K562 (cell line): Measurements from ENCODE around the gene APBB2. TPM values are rescaled to one million over a fixed set of nuclear protein-coding genes. Genes with fewer than 3 reads are reported as not detected.

Source experiments
- ATAC-seq: fragments of 200-7000 bp; cut with Tn5 transposase; 3 replicates; pipeline ENCODE4 v1.9.1; 2020; ENCODE audit warnings: moderate library complexity
- BruUV-seq: library from RNA; stranded (reverse); fragments of 400-500 nt; replicated peaks from 2 replicates; lab custom pipeline; 2021; lab: Mats Ljungman, UMichigan
- CTCF ChIA-PET: fragments of 300-600 bp; formaldehyde crosslinking; extraction: SDS; loops from one replicate; lab custom pipeline; 2021; ENCODE audit warnings: low intra/inter-chr PET ratio; lab: Yijun Ruan, JAX
- POLR2A ChIA-PET: fragments of 300-600, 350-650 bp; sonication (Branson Sonifier 250); formaldehyde crosslinking; extraction: SDS; loops from one replicate; lab custom pipeline; 2021; ENCODE audit warnings: antibody characterized with exemption, inconsistent platforms; lab: Yijun Ruan, JAX
- DNase-seq, 4 experiments: peaks; one replicate each; pipeline versions ENCODE4 v3.0.0 to v3.0.0-alpha.2; 2011 to 2018; ENCODE audit warnings: low spot score in 3 of 4, mixed read lengths in 3 of 4; ENCODE audit errors: extremely low read depth in 1 of 4
- FAIRE-seq: peaks from 2 replicates; lab custom pipeline; 2011; peaks lifted over from hg19 to GRCh38; lab: Jason Lieb, UNC
- H2AFZ ChIP-seq: 2 replicates; pipeline ENCODE4 v1.6.0; 2011; ENCODE audit warnings: low read depth, low read length, control low read depth, inconsistent platforms
- H3K27ac ChIP-seq: fragments of 200-600 bp; 3 replicates; pipeline ENCODE4 v1.8.0; 2011; ENCODE audit warnings: low read depth, mild to moderate bottlenecking, control low read depth, inconsistent platforms, low read length, moderate library complexity, mixed read lengths; ENCODE audit errors: extremely low read depth
- H3K27me3 ChIP-seq, 2 experiments: fragments of 300-600 bp in 1 of 2; 2 replicates in 1 of 2; 3 replicates in 1 of 2; pipeline versions ENCODE4 v1.6.0 to v1.8.0; 2011; ENCODE audit warnings: inconsistent platforms in 2 of 2, low read length in 2 of 2, mild to moderate bottlenecking in 1 of 2, mixed read lengths in 1 of 2, moderate library complexity in 1 of 2; ENCODE audit not compliant: control insufficient read depth in 2 of 2, insufficient read depth in 2 of 2
- H3K36me3 ChIP-seq: fragments of 300-600 bp; 3 replicates; pipeline ENCODE4 v1.8.0; 2011; ENCODE audit warnings: mild to moderate bottlenecking, low read length, inconsistent platforms; ENCODE audit not compliant: control insufficient read depth, insufficient read depth
- H3K4me1 ChIP-seq, 2 experiments: fragments of 200-600 bp in 1 of 2; replicated peaks in 1 of 2; 2 replicates in 1 of 2; 3 replicates in 1 of 2; pipeline versions ENCODE4 v1.5.1 to v1.8.0; 2011; ENCODE audit warnings: inconsistent platforms in 2 of 2, low read length in 2 of 2, mild to moderate bottlenecking in 1 of 2, mixed read lengths in 1 of 2, moderate library complexity in 1 of 2; ENCODE audit not compliant: control insufficient read depth in 2 of 2, insufficient read depth in 2 of 2
- H3K4me2 ChIP-seq: 2 replicates; pipeline ENCODE4 v1.6.1; 2011; ENCODE audit warnings: low read length, control low read depth, inconsistent platforms, mixed read lengths; ENCODE audit not compliant: insufficient read depth
- H3K4me3 ChIP-seq: fragments of 200-600 bp; sonication (generic), shearing (Covaris generic); 2 replicates; pipeline ENCODE4 v1.5.1; 2016; ENCODE audit warnings: control low read depth, inconsistent platforms
- H3K79me2 ChIP-seq: fragments of 200-600 bp; 3 replicates; pipeline ENCODE4 v1.8.0; 2011; ENCODE audit warnings: low read length, inconsistent platforms; ENCODE audit not compliant: control insufficient read depth, insufficient read depth
- H3K9ac ChIP-seq, 2 experiments: 2 replicates each; pipeline versions ENCODE4 v1.6.0 to v1.6.1; 2011; ENCODE audit warnings: low read depth in 2 of 2, low read length in 2 of 2, control low read depth in 1 of 2, inconsistent platforms in 1 of 2, mild to moderate bottlenecking in 1 of 2, mixed read lengths in 1 of 2; ENCODE audit not compliant: insufficient read depth in 1 of 2
- H3K9me1 ChIP-seq: one replicate; pipeline ENCODE4 v1.6.0; 2011; ENCODE audit warnings: inconsistent platforms, mild to moderate bottlenecking, low read length, moderate library complexity; ENCODE audit not compliant: control insufficient read depth, insufficient read depth
- H3K9me3 ChIP-seq: replicated peaks from 2 replicates; pipeline ENCODE4 v1.5.1; 2011; ENCODE audit warnings: low read depth, low read length, inconsistent platforms; ENCODE audit not compliant: control insufficient read depth, insufficient read depth
- H4K20me1 ChIP-seq: replicated peaks from 2 replicates; pipeline ENCODE4 v1.6.1; 2011; ENCODE audit warnings: low read length, inconsistent platforms, mixed read lengths; ENCODE audit not compliant: control insufficient read depth, insufficient read depth
- BRF1 ChIP-seq: IDR thresholded peaks from 3 replicates; pipeline ENCODE4 v1.6.1; 2011; ENCODE audit warnings: borderline replicate concordance, mild to moderate bottlenecking; ENCODE audit not compliant: insufficient read length; ENCODE audit errors: extremely low read depth
- CLOCK ChIP-seq: fragments of 250-450 bp; sonication (Bioruptor Pico); IDR thresholded peaks from 2 replicates; pipeline ENCODE4 v1.4.0; 2020; ENCODE audit warnings: mild to moderate bottlenecking, moderate library complexity, borderline replicate concordance
- E2F4 ChIP-seq: sonication (generic); formaldehyde crosslinking; IDR thresholded peaks from 2 replicates; pipeline ENCODE4 v1.8.0; 2022; ENCODE audit warnings: mild to moderate bottlenecking, low read depth, missing genetic modification reagents
- JUNB ChIP-seq: fragments of 450-650 bp; formaldehyde crosslinking; conservative IDR thresholded peaks from 2 replicates; pipeline ENCODE4 v1.4.0; 2020; ENCODE audit warnings: mild to moderate bottlenecking
- NCOA4 ChIP-seq: fragments of 450-650 bp; IDR thresholded peaks from 2 replicates; pipeline ENCODE4 v1.6.1; 2018; ENCODE audit warnings: mild to moderate bottlenecking; ENCODE audit not compliant: partially characterized antibody
- NCOR1 ChIP-seq: fragments of 450-650 bp; IDR thresholded peaks from 2 replicates; pipeline ENCODE4 v1.6.1; 2016; ENCODE audit warnings: mild to moderate bottlenecking, moderate library complexity
- NFXL1 ChIP-seq: fragments of 450-650 bp; formaldehyde crosslinking; IDR thresholded peaks from 2 replicates; pipeline ENCODE4 v1.4.0; 2021; ENCODE audit warnings: mild to moderate bottlenecking
- PHF21A ChIP-seq: fragments of 450-650 bp; IDR thresholded peaks from 2 replicates; pipeline ENCODE4 v1.6.1; 2017; ENCODE audit warnings: low read depth, borderline replicate concordance
- POLR2AphosphoS2 ChIP-seq: IDR thresholded peaks from 2 replicates; pipeline ENCODE4 v1.6.1; 2012; ENCODE audit warnings: low read length, improper control_type of control experiment
- SREBF1 ChIP-seq: fragments of 150-350 bp; IDR thresholded peaks from 2 replicates; pipeline ENCODE4 v1.6.1; 2014; ENCODE audit warnings: antibody characterized with exemption, low read depth, low read length, borderline replicate concordance
- ZNF174 ChIP-seq: fragments of 250-450 bp; sonication (Bioruptor Pico); IDR thresholded peaks from 2 replicates; pipeline ENCODE4 v1.4.0; 2020; ENCODE audit warnings: mild to moderate bottlenecking
- WGBS: fragments of 100-300 bp; shearing (Covaris generic); methylation state at CpG from one replicate; pipeline ENCODE4 v1.1.6; 2016; ENCODE audit warnings: low coverage, mixed read lengths; ENCODE audit not compliant: insufficient coverage; ENCODE audit errors: missing lambda C conversion rate; 5-methylcytosine and 5-hydroxymethylcytosine counted together
- in situ Hi-C: fragments of 300-500 bp; cut with MboI; formaldehyde crosslinking; loops from 4 replicates; pipeline ENCODE4 v1.15.0; 2018; ENCODE audit warnings: inconsistent platforms, mixed read lengths
- intact Hi-C: fragments of 100-400 bp; cut with micrococcal nuclease; formaldehyde crosslinking; loops from 2 replicates; pipeline ENCODE4 v1.14.2; 2022
- polyA plus RNA-seq, 8 experiments: library from polyadenylated mRNA; depleted of rRNA in 4 of 8; stranded (reverse) in 5 of 8; unstranded in 3 of 8; fragments of >200 nt; fragmentation: Nextera tagmentation in 2 of 8; fragmentation: Illumina TruSeq in 1 of 8; extraction: Ambion mirVana in 2 of 8; extraction: Trizol in 1 of 8; gene quantifications; 2 replicates each; pipeline versions ENCODE4 v1.2.1 to v1.2.3, GENCODE V29; 2011 to 2014; ENCODE audit warnings: inconsistent platforms in 1 of 8, missing spikeins in 1 of 8
- total RNA-seq, 7 experiments: library from RNA; depleted of rRNA in 6 of 7; stranded (reverse); fragments of >200 nt in 6 of 7; fragmentation: Illumina TruSeq in 2 of 7; extraction: Trizol in 2 of 7; gene quantifications; 2 replicates each; pipeline versions ENCODE4 v1.2.1 to v1.2.3, GENCODE V29; 2011 to 2021; ENCODE audit warnings: low replicate concordance in 1 of 7
- TF ChIP-seq, protein P1 (sequence below), 2 experiments: fragments of 450-650 bp in 1 of 2; sonication (generic) in 1 of 2; formaldehyde crosslinking; conservative IDR thresholded peaks; 2 replicates each; pipeline versions ENCODE4 v1.4.0 to v1.8.1; 2020 to 2022; ENCODE audit warnings: mild to moderate bottlenecking in 1 of 2, missing genetic modification reagents in 1 of 2

APBB2 gene
- total and polyA plus RNA-seq, 9 of the 15 experiments (the other 6 are each of a cell fraction or from before 2014, with no cell fraction given): 0.08 to 2.1 (median 1.4) TPM

DNA sequence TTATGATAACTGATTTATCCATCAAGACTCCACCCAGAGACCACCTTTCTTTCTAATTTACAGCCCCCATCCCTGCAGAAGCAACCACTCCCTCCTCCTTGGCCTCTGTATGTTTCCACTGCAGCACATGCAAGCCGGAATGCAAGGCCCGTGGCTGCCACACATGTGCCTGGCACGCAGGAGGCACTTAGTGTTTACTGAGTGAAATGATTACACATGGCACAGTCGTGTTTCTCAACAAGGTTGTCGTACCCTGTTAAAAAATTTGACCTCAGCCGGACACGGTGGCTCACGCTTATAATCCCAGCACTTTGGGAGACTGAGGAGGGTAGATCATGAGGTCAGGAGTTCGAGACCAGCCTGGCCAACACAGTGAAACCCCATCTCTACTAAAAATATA is 104.3 kb downstream of the APBB2 start:
- H3K27ac ChIP-seq: no peak overlapping the region
- no peaks in the 10 kb centered on the region; a peak in 1 of 5 replicates for H3K4me1 ChIP-seq
- no peak for FAIRE-seq
- BruUV-seq: no TSS peak
- H3K4me3 ChIP-seq: no peak overlapping the region
- no peak for ATAC-seq
- no peaks in the 10 kb centered on the region for H4K20me1 ChIP-seq
- ChIA-PET POLR2A (no interaction called here), CTCF (interaction anchor here (0.6 kb wide), 1 partner anchor 590 kb away, joined by 3 read pairs; no protein-coding TSS in a partner anchor)
- H3K27me3 ChIP-seq: no peaks in the 10 kb centered on the region
- H3K9ac ChIP-seq: no peak overlapping the region
- intact Hi-C loops: no loop called here
- H3K36me3 ChIP-seq: no peaks in the 10 kb centered on the region
- no peak overlapping the region for H2AFZ ChIP-seq
- no peaks in the 10 kb centered on the region for H3K9me1 ChIP-seq
- in situ Hi-C loops: no loop called here
- H3K4me2 ChIP-seq: no peak overlapping the region
- H3K9me3 ChIP-seq: no peaks in the 10 kb centered on the region
- DNase-seq: no peak
- 0% methylated on average over 9 of the region's 9 CpGs for WGBS
- no peaks in the 10 kb centered on the region for H3K79me2 ChIP-seq
- TF ChIP-seq E2F4 (CRISPR knock-in tag) (no peak), PHF21A (no peak), JUNB (CRISPR knock-in tag) (no peak), ZNF174 (CRISPR knock-in tag) (no peak), NFXL1 (CRISPR knock-in tag) (no peak), CLOCK (no peak), SREBF1 (no peak), POLR2AphosphoS2 (no peak), NCOA4 (no peak), NCOR1 (no peak), BRF1 (no peak)
- TF ChIP-seq, protein P1, sequence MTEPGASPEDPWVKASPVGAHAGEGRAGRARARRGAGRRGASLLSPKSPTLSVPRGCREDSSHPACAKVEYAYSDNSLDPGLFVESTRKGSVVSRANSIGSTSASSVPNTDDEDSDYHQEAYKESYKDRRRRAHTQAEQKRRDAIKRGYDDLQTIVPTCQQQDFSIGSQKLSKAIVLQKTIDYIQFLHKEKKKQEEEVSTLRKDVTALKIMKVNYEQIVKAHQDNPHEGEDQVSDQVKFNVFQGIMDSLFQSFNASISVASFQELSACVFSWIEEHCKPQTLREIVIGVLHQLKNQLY (CRISPR knock-in tag; conservative IDR thresholded peaks at IDR 0.05): no peak
- TF ChIP-seq, all 486 proteins: peak for 0
